MG63 (cell line): ENCODE data around the gene FOXF1. TPM values are rescaled to one million over a fixed set of nuclear protein-coding genes. Genes with fewer than 3 reads are reported as not detected.

ENCODE experiments used
- DNase-seq: peaks from one replicate; pipeline ENCODE4 v3.0.0-alpha.2; 2020
- H3K27me3 ChIP-seq: fragments of 250-450 bp; sonication (Bioruptor Pico); 2 replicates; pipeline ENCODE4 v1.5.1; 2020; ENCODE audit warnings: mild to moderate bottlenecking, moderate library complexity
- H3K36me3 ChIP-seq: fragments of 250-450 bp; sonication (Bioruptor Pico); 2 replicates; pipeline ENCODE4 v1.5.1; 2020; ENCODE audit warnings: mild to moderate bottlenecking, moderate library complexity
- H3K4me3 ChIP-seq: fragments of 250-450 bp; sonication (Bioruptor Pico); 2 replicates; pipeline ENCODE4 v1.5.1; 2020; ENCODE audit warnings: mild to moderate bottlenecking, moderate library complexity
- H3K9me3 ChIP-seq: fragments of 250-450 bp; sonication (Bioruptor Pico); 2 replicates; pipeline ENCODE4 v1.5.1; 2020; ENCODE audit warnings: mild to moderate bottlenecking, moderate library complexity
- total RNA-seq: library from RNA; depleted of rRNA; stranded (reverse); fragments of >200 nt; shearing (Covaris generic); gene quantifications from 2 replicates; pipeline ENCODE4 v1.2.3, GENCODE V29; 2014; ENCODE audit warnings: low replicate concordance

The FOXF1 gene
- total RNA-seq, 1 experiment from 2014 or later = 13.0 TPM

- peak; percentile 84 for DNase-seq
- Histone ChIP-seq H3K27me3 (peaks cover 9% of the 10 kb centered on the region; the same call in 1 of the 2 replicates), H3K9me3 (no peaks in the 10 kb centered on the region), H3K4me3 (peak overlapping the region; percentile 36), H3K36me3 (peaks cover 63% of the 10 kb centered on the region)
Observed at GRCh38 chr16:86498671-86499439, 11.5 kb upstream of the FOXF1 start.

GRCh38 chr16:86499440-86499786 lies 10.9 kb upstream of the FOXF1 start:
- no peaks in the 10 kb centered on the region for H3K9me3 ChIP-seq
- H3K36me3 ChIP-seq = peaks cover 69% of the 10 kb centered on the region
- H3K4me3 ChIP-seq = peak overlapping the region; percentile 36
- no peak for DNase-seq
- H3K27me3 ChIP-seq = peaks cover 9% of the 10 kb centered on the region; the same call in 1 of the 2 replicates

GRCh38 chr16:86499889-86500707 lies 10.2 kb upstream of the FOXF1 start:
- H3K36me3 ChIP-seq = peaks cover 75% of the 10 kb centered on the region
- no peak overlapping the region for H3K4me3 ChIP-seq
- peaks cover 9% of the 10 kb centered on the region; the same call in 1 of the 2 replicates for H3K27me3 ChIP-seq
- no peaks in the 10 kb centered on the region for H3K9me3 ChIP-seq
- peak; percentile 5 for DNase-seq

GRCh38 chr16:86500708-86501510 lies 9.4 kb upstream of the FOXF1 start:
- DNase-seq = peak; percentile 14
- no peaks in the 10 kb centered on the region for H3K9me3 ChIP-seq
- H3K4me3 ChIP-seq = no peak overlapping the region
- peaks cover 9% of the 10 kb centered on the region; the same call in 1 of the 2 replicates for H3K27me3 ChIP-seq
- H3K36me3 ChIP-seq = peaks cover 70% of the 10 kb centered on the region

- Histone ChIP-seq H3K36me3 (peaks cover 75% of the 10 kb centered on the region), H3K4me3 (no peak overlapping the region)
Observed at GRCh38 chr16:86501989-86502855, 8.1 kb upstream of the FOXF1 start.

GRCh38 chr16:86502856-86503748 lies 7.2 kb upstream of the FOXF1 start:
- H3K27me3 ChIP-seq = peaks cover 8% of the 10 kb centered on the region; the same call in 1 of the 2 replicates
- peak overlapping the region; percentile 25 for H3K4me3 ChIP-seq
- H3K9me3 ChIP-seq = no peaks in the 10 kb centered on the region
- peak; percentile 71 for DNase-seq
- H3K36me3 ChIP-seq = peaks cover 81% of the 10 kb centered on the region

More at GRCh38 chr16:86501989-86502855, 8.1 kb upstream of the FOXF1 start:
- DNase-seq = no peak
- Histone ChIP-seq H3K27me3 (peaks cover 9% of the 10 kb centered on the region; the same call in 1 of the 2 replicates), H3K9me3 (no peaks in the 10 kb centered on the region)

GRCh38 chr16:86503830-86504229 lies 6.5 kb upstream of the FOXF1 start:
- H3K36me3 ChIP-seq = peaks cover 76% of the 10 kb centered on the region
- H3K27me3 ChIP-seq = 0 out of 2 replicates have a peak, but pooled peaks cover under 1% of the 10 kb centered on the region
- DNase-seq = no peak
- H3K9me3 ChIP-seq = no peaks in the 10 kb centered on the region
- H3K4me3 ChIP-seq = no peak overlapping the region

GRCh38 chr16:86504315-86505184 lies 5.8 kb upstream of the FOXF1 start:
- Histone ChIP-seq H3K27me3 (no peaks in the 10 kb centered on the region), H3K9me3 (no peaks in the 10 kb centered on the region), H3K4me3 (peak overlapping the region; percentile 69), H3K36me3 (peaks cover 75% of the 10 kb centered on the region)
- no peak for DNase-seq

- no peaks in the 10 kb centered on the region for H3K27me3 ChIP-seq
- peaks cover 70% of the 10 kb centered on the region for H3K36me3 ChIP-seq
- peak; percentile 88 for DNase-seq
- peak overlapping the region; percentile 69 for H3K4me3 ChIP-seq
- no peaks in the 10 kb centered on the region for H3K9me3 ChIP-seq
Observed at GRCh38 chr16:86505185-86505898, 5.0 kb upstream of the FOXF1 start.

GRCh38 chr16:86505899-86506864 lies 4.1 kb upstream of the FOXF1 start:
- Histone ChIP-seq H3K27me3 (no peaks in the 10 kb centered on the region), H3K36me3 (peaks cover 67% of the 10 kb centered on the region), H3K4me3 (peak overlapping the region; percentile 69), H3K9me3 (no peaks in the 10 kb centered on the region)
- peak; percentile 58 for DNase-seq

GRCh38 chr16:86507173-86508027 lies 2.9 kb upstream of the FOXF1 start:
- Histone ChIP-seq H3K36me3 (peaks cover 66% of the 10 kb centered on the region), H3K4me3 (peak overlapping the region; percentile 69), H3K9me3 (no peaks in the 10 kb centered on the region), H3K27me3 (no peaks in the 10 kb centered on the region)
- DNase-seq = peak; percentile 69
